GM12878 (cell line): ENCODE results near the gene URB1. TPM values are rescaled to one million over a fixed set of nuclear protein-coding genes. Genes with fewer than 3 reads are reported as not detected.

Experiments
- BACH1 ChIP-seq: fragments of 450-650 bp; IDR thresholded peaks from 2 replicates; pipeline ENCODE4 v1.6.1; 2017; ENCODE audit warnings: mild to moderate bottlenecking, borderline replicate concordance
- BMI1 ChIP-seq: fragments of 450-650 bp; IDR thresholded peaks from 2 replicates; pipeline ENCODE4 v1.6.1; 2016; ENCODE audit warnings: mild to moderate bottlenecking, moderate library complexity, borderline replicate concordance
- CBFB ChIP-seq: IDR thresholded peaks from 2 replicates; pipeline ENCODE4 v1.6.1; 2016; ENCODE audit warnings: antibody characterized with exemption, low read depth
- CEBPZ ChIP-seq: fragments of 150-350 bp; IDR thresholded peaks from 2 replicates; pipeline ENCODE4 v1.6.1; 2016; ENCODE audit warnings: low read depth, low read length
- CHD1 ChIP-seq: IDR thresholded peaks from 2 replicates; pipeline ENCODE4 v1.6.1; 2012; ENCODE audit warnings: low read depth, low read length, improper control_type of control experiment
- CHD4 ChIP-seq: fragments of 200-600 bp; sonication (generic); IDR thresholded peaks from 2 replicates; pipeline ENCODE4 v1.6.1; 2016; ENCODE audit warnings: mild to moderate bottlenecking
- EZH2 ChIP-seq: IDR thresholded peaks from 2 replicates; pipeline ENCODE4 v1.6.1; 2012; ENCODE audit warnings: low read depth, mild to moderate bottlenecking, control low read depth, inconsistent platforms, low read length, borderline replicate concordance; ENCODE audit not compliant: control insufficient read depth
- GATAD2B ChIP-seq: fragments of 450-650 bp; conservative IDR thresholded peaks from 2 replicates; pipeline ENCODE4 v1.6.1; 2017; ENCODE audit warnings: low read depth, mild to moderate bottlenecking, moderate library complexity
- IKZF2 ChIP-seq, 2 experiments: fragments of 450-650 bp; IDR thresholded peaks; 2 replicates each; pipeline ENCODE4 v1.6.1; 2017; ENCODE audit warnings: mild to moderate bottlenecking in 2 of 2, moderate library complexity in 2 of 2
- KLF5 ChIP-seq: fragments of 450-650 bp; IDR thresholded peaks from 2 replicates; pipeline ENCODE4 v1.6.1; 2014; ENCODE audit warnings: mild to moderate bottlenecking; ENCODE audit not compliant: partially characterized antibody
- MEF2B ChIP-seq: fragments of 450-650 bp; IDR thresholded peaks from 2 replicates; pipeline ENCODE4 v1.6.1; 2018; ENCODE audit warnings: mild to moderate bottlenecking, moderate library complexity; ENCODE audit not compliant: partially characterized antibody, poor library complexity, severe bottlenecking
- NFYA ChIP-seq: IDR thresholded peaks from 2 replicates; pipeline ENCODE4 v1.6.1; 2011; ENCODE audit warnings: low read depth, mild to moderate bottlenecking, low read length, improper control_type of control experiment, borderline replicate concordance
- NFYB ChIP-seq: IDR thresholded peaks from 2 replicates; pipeline ENCODE4 v1.6.1; 2011; ENCODE audit warnings: low read depth, mild to moderate bottlenecking, low read length, improper control_type of control experiment, moderate library complexity; ENCODE audit not compliant: insufficient read depth
- PAX5 ChIP-seq: IDR thresholded peaks from 2 replicates; pipeline ENCODE4 v1.6.1; 2011; ENCODE audit warnings: low read depth, low read length, borderline replicate concordance
- RAD21 ChIP-seq: IDR thresholded peaks from 2 replicates; pipeline ENCODE4 v1.6.1; 2011; ENCODE audit warnings: mild to moderate bottlenecking, low read depth, low read length, moderate library complexity; ENCODE audit not compliant: insufficient read depth
- SKIL ChIP-seq: fragments of 450-650 bp; IDR thresholded peaks from 2 replicates; pipeline ENCODE4 v1.6.1; 2017; ENCODE audit warnings: mild to moderate bottlenecking, low read depth, inconsistent platforms; ENCODE audit not compliant: poor library complexity, severe bottlenecking
- SMAD5 ChIP-seq: IDR thresholded peaks from 2 replicates; pipeline ENCODE4 v1.6.1; 2016; ENCODE audit warnings: antibody characterized with exemption, low read depth
- SMARCA5 ChIP-seq: fragments of 450-650 bp; IDR thresholded peaks from 2 replicates; pipeline ENCODE4 v1.6.1; 2017; ENCODE audit warnings: mild to moderate bottlenecking
- SMC3 ChIP-seq: IDR thresholded peaks from 2 replicates; pipeline ENCODE4 v1.6.1; 2011; ENCODE audit warnings: low read length, improper control_type of control experiment, borderline replicate concordance
- SUZ12 ChIP-seq: fragments of 200-600 bp; sonication (generic); IDR thresholded peaks from one replicate; pipeline ENCODE4 v1.6.1; 2018; ENCODE audit warnings: antibody characterized with exemption, mild to moderate bottlenecking; ENCODE audit not compliant: unreplicated experiment
- TAF1 ChIP-seq: IDR thresholded peaks from 2 replicates; pipeline ENCODE4 v1.6.1; 2011; ENCODE audit warnings: mild to moderate bottlenecking, low read depth, low read length, borderline replicate concordance
- TARDBP ChIP-seq: IDR thresholded peaks from 2 replicates; pipeline ENCODE4 v1.6.1; 2016; ENCODE audit warnings: borderline replicate concordance
- TCF3 ChIP-seq: IDR thresholded peaks from 2 replicates; pipeline ENCODE4 v1.6.1; 2012; ENCODE audit warnings: low read depth, mild to moderate bottlenecking, low read length, borderline replicate concordance; ENCODE audit not compliant: insufficient read depth
- ZSCAN29 ChIP-seq: fragments of 450-650 bp; IDR thresholded peaks from 2 replicates; pipeline ENCODE4 v1.6.1; 2017; ENCODE audit warnings: mild to moderate bottlenecking, moderate library complexity
- polyA plus RNA-seq, 11 experiments: library from polyadenylated mRNA; depleted of rRNA in 4 of 11; unstranded in 6 of 11; stranded (reverse) in 5 of 11; fragments of >200 nt; fragmentation: Nextera tagmentation in 4 of 11; fragmentation: Illumina TruSeq in 1 of 11; extraction: Ambion mirVana in 4 of 11; extraction: Trizol in 1 of 11; gene quantifications; 1 replicate in 1 of 11; 2 replicates in 10 of 11; pipeline versions ENCODE4 v1.2.1 to v1.2.3, GENCODE V29; 2011 to 2016; ENCODE audit warnings: inconsistent platforms in 2 of 11, missing spikeins in 2 of 11, low read depth in 1 of 11
- total RNA-seq, 4 experiments: library from RNA; depleted of rRNA in 3 of 4; stranded (reverse); fragments of >200 nt in 3 of 4; fragmentation: Illumina TruSeq in 1 of 4; extraction: Trizol in 1 of 4; gene quantifications; 2 replicates each; pipeline versions ENCODE4 v1.2.1 to v1.2.3, GENCODE V29; 2013 to 2021
- TF ChIP-seq, protein P1 (sequence below): IDR thresholded peaks from 2 replicates; pipeline ENCODE4 v1.6.1; 2011; ENCODE audit warnings: borderline replicate concordance, low read depth, mild to moderate bottlenecking, moderate library complexity, mixed read lengths, low read length; ENCODE audit not compliant: insufficient read depth; ENCODE audit errors: extremely low read length

The URB1 gene
- total and polyA plus RNA-seq, 10 of the 15 experiments (the other 5 are each of a cell fraction or from before 2014, with no cell fraction given): 0.56 to 23.2 (median 8.9) TPM

DNA sequence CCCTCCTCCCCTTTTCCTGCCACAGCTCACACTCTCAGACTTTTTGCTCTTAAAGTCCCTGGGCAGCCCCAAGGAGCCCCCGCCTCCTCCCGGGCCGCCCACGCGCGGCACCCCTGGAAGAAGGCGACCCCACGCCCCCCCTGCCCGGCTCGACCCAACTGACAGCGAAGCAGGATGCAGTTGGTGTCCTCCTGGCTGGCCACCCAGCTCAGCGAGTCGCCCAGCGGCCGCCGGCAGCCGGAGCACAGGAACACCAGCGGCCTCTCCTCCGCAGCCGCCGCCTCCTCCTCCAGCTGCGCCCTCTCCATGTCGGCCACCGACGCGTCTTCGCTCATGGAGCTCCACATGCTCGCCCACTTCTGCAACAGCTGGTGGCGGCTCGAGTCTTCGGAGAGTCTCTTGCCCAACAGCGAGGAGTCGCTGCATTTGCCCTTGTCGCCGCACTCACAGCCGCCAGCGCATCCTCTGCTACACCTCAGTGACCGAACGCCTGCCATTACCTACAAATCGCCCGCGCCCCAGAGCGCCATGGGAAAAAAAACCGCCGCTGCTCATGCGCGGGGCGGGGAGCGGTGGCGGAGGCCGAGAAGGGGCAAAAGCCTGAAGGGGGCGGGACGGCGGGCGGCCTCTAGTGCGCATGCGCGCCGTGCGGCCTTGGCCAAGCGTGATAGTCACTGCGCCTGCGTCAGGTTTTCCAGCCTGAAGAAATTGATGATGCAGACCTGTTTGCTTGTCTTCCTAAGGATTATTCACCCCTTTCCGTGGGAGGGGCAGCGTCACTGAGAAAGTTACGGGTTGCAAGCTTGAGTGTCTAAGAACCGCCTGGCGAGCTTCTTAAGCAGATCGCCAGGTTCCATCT lies 114.1 kb downstream of the URB1 start, which contains the start of gene MIS18A (continued):
- no peak for TF ChIP-seq NFYB
- TF ChIP-seq CHD1: no peak
- no peak; the same call in 1 of the 2 replicates for TF ChIP-seq GATAD2B
- no peak for TF ChIP-seq SMARCA5
- TF ChIP-seq TCF3: no peak
- no peak for TF ChIP-seq EZH2
- no peak for TF ChIP-seq ZSCAN29
- no peak for TF ChIP-seq RAD21
- TF ChIP-seq KLF5: no peak
- TF ChIP-seq BACH1: no peak
- TF ChIP-seq NFYA: no peak
- 0 out of 2 replicates have a peak, but pooled peaks have one; percentile 41 for TF ChIP-seq CEBPZ
- no peak for TF ChIP-seq TARDBP
- TF ChIP-seq SMC3: no peak
- peak; percentile 44; the same call in 1 of the 2 replicates for TF ChIP-seq SMAD5
- TF ChIP-seq PAX5: 0 out of 2 replicates have a peak, but pooled peaks have one; percentile 22
- no peak for TF ChIP-seq CHD4
- TF ChIP-seq SUZ12: no peak
- TF ChIP-seq, protein P1, sequence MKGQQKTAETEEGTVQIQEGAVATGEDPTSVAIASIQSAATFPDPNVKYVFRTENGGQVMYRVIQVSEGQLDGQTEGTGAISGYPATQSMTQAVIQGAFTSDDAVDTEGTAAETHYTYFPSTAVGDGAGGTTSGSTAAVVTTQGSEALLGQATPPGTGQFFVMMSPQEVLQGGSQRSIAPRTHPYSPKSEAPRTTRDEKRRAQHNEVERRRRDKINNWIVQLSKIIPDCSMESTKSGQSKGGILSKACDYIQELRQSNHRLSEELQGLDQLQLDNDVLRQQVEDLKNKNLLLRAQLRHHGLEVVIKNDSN: no peak
- TF ChIP-seq IKZF2 (IDR thresholded peaks at IDR 0.05): no peak; a peak in 1 of 4 replicates
- peak; percentile 83 for TF ChIP-seq CBFB
- TF ChIP-seq SKIL: peak; percentile 61
- no peak for TF ChIP-seq BMI1
- no peak for TF ChIP-seq MEF2B
- no peak; the same call in 1 of the 2 replicates for TF ChIP-seq TAF1
